Mesendoderm (in vitro differentiated cells): ENCODE results near the gene LDLRAD4.
A peak's percentile ranks its signal among the peaks of the same experiment; 100 is the strongest.

Source experiments
- DNase-seq: peaks from one replicate; pipeline ENCODE4 v3.0.0; 2013
- H2AK5ac ChIP-seq: 2 replicates; pipeline ENCODE4 v1.6.1; 2013; ENCODE audit warnings: low read length, inconsistent platforms
- H2BK120ac ChIP-seq: 2 replicates; pipeline ENCODE4 v1.6.1; 2013; ENCODE audit warnings: low read depth, mild to moderate bottlenecking, low read length, moderate library complexity, mixed read lengths
- H2BK15ac ChIP-seq: replicated peaks from 2 replicates; pipeline ENCODE4 v1.6.1; 2013; ENCODE audit warnings: low read depth, mild to moderate bottlenecking, moderate library complexity
- H2BK5ac ChIP-seq: 2 replicates; pipeline ENCODE4 v1.6.1; 2013; ENCODE audit warnings: low read length, inconsistent platforms
- H3K18ac ChIP-seq: 2 replicates; pipeline ENCODE4 v1.6.1; 2013; ENCODE audit warnings: mild to moderate bottlenecking, low read length, mixed read lengths
- H3K23ac ChIP-seq: one replicate; pipeline ENCODE4 v1.6.1; 2013; ENCODE audit warnings: low read length
- H3K27ac ChIP-seq: 2 replicates; pipeline ENCODE4 v1.5.1; 2013; ENCODE audit warnings: low read depth, mild to moderate bottlenecking, inconsistent platforms, low read length, moderate library complexity
- H3K27me3 ChIP-seq: 2 replicates; pipeline ENCODE4 v1.6.1; 2013; ENCODE audit warnings: low read length, control low read depth, mild to moderate bottlenecking, inconsistent platforms; ENCODE audit not compliant: insufficient read depth, poor library complexity
- H3K36me3 ChIP-seq: 2 replicates; pipeline ENCODE4 v1.6.1; 2013; ENCODE audit warnings: low read length, inconsistent platforms; ENCODE audit not compliant: control insufficient read depth, insufficient read depth
- H3K4ac ChIP-seq: one replicate; pipeline ENCODE4 v1.6.1; 2013; ENCODE audit warnings: low read depth, mild to moderate bottlenecking, low read length, moderate library complexity
- H3K4me1 ChIP-seq: 2 replicates; pipeline ENCODE4 v1.6.1; 2013; ENCODE audit warnings: low read depth, low read length, inconsistent platforms; ENCODE audit not compliant: control insufficient read depth
- H3K4me2 ChIP-seq: 2 replicates; pipeline ENCODE4 v1.6.1; 2013; ENCODE audit warnings: low read length
- H3K4me3 ChIP-seq: 2 replicates; pipeline ENCODE4 v1.5.1; 2013; ENCODE audit warnings: mild to moderate bottlenecking, low read length
- H3K56ac ChIP-seq: one replicate; pipeline ENCODE4 v1.6.1; 2013; ENCODE audit warnings: low read length
- H3K79me1 ChIP-seq: 2 replicates; pipeline ENCODE4 v1.6.1; 2013; ENCODE audit warnings: low read length, inconsistent platforms
- H3K79me2 ChIP-seq: 2 replicates; pipeline ENCODE4 v1.6.1; 2013; ENCODE audit warnings: mild to moderate bottlenecking, low read length; ENCODE audit not compliant: control insufficient read depth, insufficient read depth
- H3K9ac ChIP-seq: 2 replicates; pipeline ENCODE4 v1.6.1; 2013; ENCODE audit warnings: low read length, inconsistent platforms
- H4K5ac ChIP-seq: one replicate; pipeline ENCODE4 v1.6.1; 2013; ENCODE audit warnings: low read length
- H4K8ac ChIP-seq: one replicate; pipeline ENCODE4 v1.6.1; 2013; ENCODE audit warnings: low read depth, mild to moderate bottlenecking, control low read depth, low read length, moderate library complexity
- WGBS: extraction: QIAGEN DNeasy Blood & Tissue Kit; methylation state at CpG from one replicate; pipeline ENCODE4 v1.1.7; 2013; ENCODE audit warnings: low lambda C conversion rate, missing lambda C conversion rate; ENCODE audit not compliant: insufficient coverage; ENCODE audit errors: extremely low coverage; 5-methylcytosine and 5-hydroxymethylcytosine counted together

Gene LDLRAD4

GRCh38 chr18:13206301-13206700 is 12.3 kb upstream of the LDLRAD4 start:
- Histone ChIP-seq H3K36me3 (no peaks in the 10 kb centered on the region), H3K4ac (no peak overlapping the region), H4K5ac (no peak overlapping the region), H2BK120ac (no peak overlapping the region), H3K4me2 (no peak overlapping the region), H3K27me3 (no peaks in the 10 kb centered on the region), H3K23ac (no peak overlapping the region), H3K4me1 (no peaks in the 10 kb centered on the region), H3K9ac (no peak overlapping the region), H3K27ac (no peak overlapping the region), H2AK5ac (no peak overlapping the region), H3K79me1 (no peaks in the 10 kb centered on the region), H3K56ac (no peak overlapping the region), H4K8ac (no peak overlapping the region), H3K79me2 (no peaks in the 10 kb centered on the region), H2BK5ac (no peak overlapping the region), H2BK15ac (no peak overlapping the region), H3K4me3 (no peak overlapping the region), H3K18ac (no peak overlapping the region)
- no CpG with 5 or more reads among the region's 6 CpGs for WGBS
- no peak for DNase-seq

GRCh38 chr18:13207294-13207693 is 11.3 kb upstream of the LDLRAD4 start:
- no peak overlapping the region for H2AK5ac ChIP-seq
- no peaks in the 10 kb centered on the region for H3K36me3 ChIP-seq
- H3K4me1 ChIP-seq = no peaks in the 10 kb centered on the region
- no peak overlapping the region for H3K4me2 ChIP-seq
- no peak overlapping the region for H2BK120ac ChIP-seq
- H3K9ac ChIP-seq = no peak overlapping the region
- H3K79me1 ChIP-seq = no peaks in the 10 kb centered on the region
- no peak overlapping the region for H3K4ac ChIP-seq
- no peak for DNase-seq
- H3K56ac ChIP-seq = no peak overlapping the region
- no peak overlapping the region for H3K18ac ChIP-seq
- no peak overlapping the region for H4K8ac ChIP-seq
- no CpG with 5 or more reads among the region's 6 CpGs for WGBS
- H3K27me3 ChIP-seq = no peaks in the 10 kb centered on the region
- no peak overlapping the region for H2BK15ac ChIP-seq
- H3K27ac ChIP-seq = no peak overlapping the region
- no peak overlapping the region for H3K23ac ChIP-seq
- H3K4me3 ChIP-seq = no peak overlapping the region
- no peak overlapping the region for H4K5ac ChIP-seq
- H2BK5ac ChIP-seq = no peak overlapping the region
- H3K79me2 ChIP-seq = no peaks in the 10 kb centered on the region

GRCh38 chr18:13211534-13211933 is 7.0 kb upstream of the LDLRAD4 start:
- H2BK120ac ChIP-seq = no peak overlapping the region
- no peaks in the 10 kb centered on the region for H3K79me1 ChIP-seq
- no peak overlapping the region for H2AK5ac ChIP-seq
- no peak overlapping the region for H3K18ac ChIP-seq
- H3K56ac ChIP-seq = no peak overlapping the region
- no peak overlapping the region for H3K4me2 ChIP-seq
- DNase-seq = no peak
- no peak overlapping the region for H4K8ac ChIP-seq
- no peak overlapping the region for H2BK5ac ChIP-seq
- no peak overlapping the region for H3K27ac ChIP-seq
- H3K4ac ChIP-seq = no peak overlapping the region
- H3K9ac ChIP-seq = no peak overlapping the region
- no peaks in the 10 kb centered on the region for H3K4me1 ChIP-seq
- no CpG with 5 or more reads among the region's 7 CpGs for WGBS
- no peak overlapping the region for H4K5ac ChIP-seq
- no peaks in the 10 kb centered on the region for H3K27me3 ChIP-seq
- no peak overlapping the region for H3K4me3 ChIP-seq
- H3K23ac ChIP-seq = no peak overlapping the region
- no peaks in the 10 kb centered on the region for H3K36me3 ChIP-seq
- H2BK15ac ChIP-seq = no peak overlapping the region
- no peaks in the 10 kb centered on the region for H3K79me2 ChIP-seq

GRCh38 chr18:13213036-13213795 is 5.3 kb upstream of the LDLRAD4 start:
- H3K79me1 ChIP-seq = no peaks in the 10 kb centered on the region
- H2BK15ac ChIP-seq = no peak overlapping the region
- no peak overlapping the region for H4K5ac ChIP-seq
- no peak overlapping the region for H3K4ac ChIP-seq
- no peaks in the 10 kb centered on the region for H3K4me1 ChIP-seq
- no peak for DNase-seq
- H4K8ac ChIP-seq = no peak overlapping the region
- H2BK120ac ChIP-seq = no peak overlapping the region
- H2AK5ac ChIP-seq = no peak overlapping the region
- H3K23ac ChIP-seq = no peak overlapping the region
- no peak overlapping the region for H3K27ac ChIP-seq
- no peak overlapping the region for H3K4me3 ChIP-seq
- no peak overlapping the region for H3K18ac ChIP-seq
- no CpG with 5 or more reads among the region's 18 CpGs for WGBS
- no peak overlapping the region for H3K56ac ChIP-seq
- no peak overlapping the region for H2BK5ac ChIP-seq
- no peaks in the 10 kb centered on the region for H3K36me3 ChIP-seq
- H3K9ac ChIP-seq = no peak overlapping the region
- no peaks in the 10 kb centered on the region for H3K27me3 ChIP-seq
- H3K79me2 ChIP-seq = no peaks in the 10 kb centered on the region
- no peak overlapping the region for H3K4me2 ChIP-seq

- no peak overlapping the region for H3K4ac ChIP-seq
- H4K8ac ChIP-seq = no peak overlapping the region
- no peaks in the 10 kb centered on the region for H3K27me3 ChIP-seq
- H3K4me2 ChIP-seq = no peak overlapping the region
- H2BK120ac ChIP-seq = no peak overlapping the region
- H3K18ac ChIP-seq = no peak overlapping the region
- no peak overlapping the region for H2BK15ac ChIP-seq
- H2AK5ac ChIP-seq = no peak overlapping the region
- no peak overlapping the region for H3K27ac ChIP-seq
- DNase-seq = no peak
- H3K4me1 ChIP-seq = no peaks in the 10 kb centered on the region
- no peaks in the 10 kb centered on the region for H3K79me2 ChIP-seq
- H3K36me3 ChIP-seq = no peaks in the 10 kb centered on the region
- no peaks in the 10 kb centered on the region for H3K79me1 ChIP-seq
- H4K5ac ChIP-seq = no peak overlapping the region
- no peak overlapping the region for H3K56ac ChIP-seq
- no peak overlapping the region for H3K23ac ChIP-seq
- H2BK5ac ChIP-seq = no peak overlapping the region
- WGBS = no CpG with 5 or more reads among the region's 1 CpG
- H3K9ac ChIP-seq = no peak overlapping the region
- H3K4me3 ChIP-seq = no peak overlapping the region
Measured at GRCh38 chr18:13214609-13215008, 4.0 kb upstream of the LDLRAD4 start.

- Histone ChIP-seq H3K9ac (no peak overlapping the region), H3K79me2 (no peaks in the 10 kb centered on the region), H2BK5ac (no peak overlapping the region), H3K56ac (no peak overlapping the region), H3K4me2 (no peak overlapping the region), H3K4me1 (no peaks in the 10 kb centered on the region), H3K18ac (no peak overlapping the region), H2AK5ac (no peak overlapping the region), H3K36me3 (no peaks in the 10 kb centered on the region), H3K79me1 (no peaks in the 10 kb centered on the region), H4K5ac (no peak overlapping the region), H3K23ac (no peak overlapping the region), H3K4me3 (no peak overlapping the region), H4K8ac (no peak overlapping the region), H2BK15ac (no peak overlapping the region), H2BK120ac (no peak overlapping the region), H3K27me3 (no peaks in the 10 kb centered on the region), H3K4ac (no peak overlapping the region), H3K27ac (no peak overlapping the region)
- peak; percentile 79 for DNase-seq
- no CpG with 5 or more reads among the region's 8 CpGs for WGBS
Measured at GRCh38 chr18:13216092-13216582, 2.4 kb upstream of the LDLRAD4 start.
